ENCODE measurements around the gene WNT2B.

- TF ChIP-seq POLR2A (IDR thresholded peaks at IDR 0.05) (no peak), CTCF (IDR thresholded peaks at IDR 0.05) (no peak)
These were observed 31.2 kb upstream of the WNT2B start for GRCh38 chr1:112477550-112477949.

All from Peyer's patch (tissue), 4 donors.